Inflammatory macrophage (primary cell): ENCODE results near the gene LMO2.

Source experiments
- DNase-seq, 2 donors: peaks; one replicate each; pipeline ENCODE4 v3.0.0-alpha.2; 2020 to 2022

The LMO2 gene

DNA sequence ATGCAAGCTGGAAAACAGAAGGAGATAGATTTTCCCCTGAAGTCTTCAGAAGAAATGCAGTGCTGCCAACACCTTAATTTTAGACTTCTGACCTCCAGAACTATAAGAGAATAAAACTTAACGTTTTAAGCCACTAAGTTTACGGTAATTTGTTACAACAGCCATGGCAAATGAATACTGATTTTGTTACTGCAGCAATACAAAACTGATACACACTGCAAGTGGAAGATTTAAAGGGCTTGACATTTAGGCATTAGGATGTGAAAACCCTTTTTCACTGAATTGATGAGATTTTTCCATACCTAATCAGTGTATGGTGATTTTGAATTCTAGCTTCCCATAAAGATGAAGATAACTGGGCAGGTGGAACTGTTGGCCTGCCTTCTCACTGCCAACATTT lies 22.1 kb upstream of the LMO2 start:
- DNase-seq, result no peak

DNA sequence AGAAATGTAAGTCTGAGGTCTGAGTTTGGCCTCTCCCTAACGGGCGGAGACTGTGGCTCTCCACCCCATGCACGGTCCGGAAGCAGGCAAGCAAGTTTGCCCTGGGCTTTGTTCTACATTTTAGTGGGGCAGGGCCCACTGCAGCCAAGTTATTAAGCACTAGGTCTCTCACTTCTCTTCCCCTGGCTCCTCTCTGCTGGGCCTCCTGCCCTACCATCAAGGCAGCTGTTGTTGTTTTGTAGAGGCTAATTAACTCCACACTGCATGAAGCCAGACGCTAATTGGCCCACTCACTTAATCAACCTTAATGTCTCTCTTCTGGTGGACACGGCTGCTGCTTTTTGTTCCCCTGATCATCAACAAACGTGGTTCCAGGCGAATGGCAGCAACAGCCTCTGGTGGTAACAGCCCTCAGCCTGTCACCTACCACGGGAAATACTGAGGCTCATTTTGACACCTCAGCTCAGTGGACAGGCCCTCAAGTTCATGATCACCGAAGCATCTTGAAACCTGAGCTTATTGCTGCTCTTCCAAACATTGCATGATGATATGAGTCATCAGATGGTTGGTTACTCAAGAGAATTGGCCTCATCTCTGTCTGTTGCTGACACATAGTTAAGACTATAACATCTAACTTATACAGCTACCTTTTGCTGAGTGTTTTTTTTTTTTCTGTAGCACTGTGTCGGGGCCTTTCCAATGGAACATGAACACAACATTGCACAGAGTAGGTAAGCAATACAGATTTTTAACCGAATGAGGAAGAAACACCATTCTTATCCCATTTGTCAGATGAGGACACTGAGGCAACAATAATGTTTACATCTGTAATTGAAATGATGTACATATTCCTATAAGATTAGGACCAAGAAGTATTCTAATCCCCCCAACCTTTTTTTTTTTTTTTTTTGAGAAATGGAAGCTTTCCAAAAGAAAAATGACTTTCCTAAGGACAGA lies 20.8 kb upstream of the LMO2 start:
- DNase-seq, result peak; percentile 80 to 89

DNA sequence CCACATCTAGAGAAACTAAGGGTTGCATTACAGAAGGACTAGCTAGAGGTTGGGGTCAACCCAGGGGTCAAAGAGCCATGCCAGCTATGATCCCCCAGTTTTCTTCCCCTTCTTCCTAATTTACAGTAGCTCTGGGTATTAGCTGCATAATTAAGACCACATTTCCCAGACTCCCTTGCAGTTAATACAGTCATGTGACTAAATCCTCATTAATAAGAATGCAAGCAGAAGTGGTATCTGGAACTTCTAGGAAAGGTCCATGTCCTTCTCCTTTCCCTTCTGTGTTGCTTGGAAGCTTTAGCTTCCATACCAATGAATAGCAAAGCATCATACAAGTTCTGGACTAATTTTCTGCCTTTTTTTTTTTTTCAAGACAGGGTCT lies 19.1 kb upstream of the LMO2 start:
- DNase-seq, result no peak

DNA sequence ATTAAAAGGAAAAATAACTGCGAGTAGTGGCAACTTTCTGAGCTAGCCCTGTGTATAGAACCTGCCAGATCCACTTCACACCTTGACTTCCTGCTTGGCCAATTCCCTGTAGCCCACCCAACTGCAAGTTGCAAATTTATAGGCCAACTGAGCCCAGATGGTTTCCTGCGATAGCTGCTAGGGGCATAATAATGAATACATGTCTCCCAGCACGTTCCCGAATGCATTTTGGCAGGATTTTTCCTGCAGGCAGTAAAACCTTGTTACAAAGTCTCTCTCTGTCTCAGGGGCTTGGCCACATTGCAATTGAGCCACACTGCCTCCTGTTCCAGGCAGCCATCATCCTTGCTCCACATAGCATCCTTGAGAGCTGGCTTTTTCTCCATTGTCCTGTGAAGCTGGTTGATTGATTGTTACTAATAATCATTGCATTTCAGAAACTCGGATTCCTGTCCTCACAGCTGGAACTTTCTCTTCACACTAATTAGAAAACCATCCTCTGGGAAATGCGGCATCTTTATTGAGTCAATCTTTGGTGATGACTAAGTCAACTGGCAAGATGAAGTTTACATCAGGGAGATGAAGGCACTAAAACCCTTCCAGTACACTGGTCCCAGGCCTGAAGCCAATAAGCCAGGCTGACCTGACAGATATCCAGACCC lies 18.6 kb upstream of the LMO2 start:
- no peak for DNase-seq

DNA sequence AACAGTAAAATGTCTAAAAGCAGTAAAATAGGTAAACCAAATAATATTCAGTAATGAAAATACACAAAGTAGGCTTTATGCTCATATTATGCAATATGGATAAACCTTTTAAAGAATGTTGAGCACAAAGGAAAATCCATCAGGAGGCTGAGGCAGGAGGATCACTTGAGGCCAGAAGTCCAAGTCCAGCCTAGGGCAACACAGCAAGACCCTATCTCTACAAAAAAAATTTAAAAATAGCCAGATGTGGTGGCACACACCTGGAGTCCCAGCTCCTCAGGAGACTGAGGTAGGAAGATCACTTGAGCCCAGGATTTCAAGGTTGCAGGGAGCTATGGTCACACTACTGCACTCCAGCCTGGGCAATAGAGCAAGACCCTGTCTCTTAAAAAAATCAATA lies 17.7 kb upstream of the LMO2 start:
- no peak for DNase-seq

DNA sequence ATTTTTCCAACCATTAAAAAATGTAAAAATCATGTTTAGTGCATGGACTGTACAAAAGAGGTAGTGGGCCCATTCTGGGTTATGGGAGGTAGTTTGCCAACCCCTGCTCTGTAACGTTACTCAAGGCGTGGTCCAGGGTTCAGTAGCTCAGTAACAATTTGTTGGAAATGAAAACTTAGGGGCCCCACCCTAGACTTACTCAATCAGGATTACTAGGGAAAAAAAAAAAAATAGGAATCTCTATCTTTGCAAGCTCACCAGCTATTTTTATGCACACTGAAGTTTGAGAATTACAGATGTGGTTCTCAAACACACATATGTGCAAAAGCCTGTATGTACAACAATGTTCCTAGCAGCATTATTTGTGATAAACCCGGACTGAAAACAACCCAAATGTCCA lies 17.3 kb upstream of the LMO2 start:
- DNase-seq, result no peak

DNA sequence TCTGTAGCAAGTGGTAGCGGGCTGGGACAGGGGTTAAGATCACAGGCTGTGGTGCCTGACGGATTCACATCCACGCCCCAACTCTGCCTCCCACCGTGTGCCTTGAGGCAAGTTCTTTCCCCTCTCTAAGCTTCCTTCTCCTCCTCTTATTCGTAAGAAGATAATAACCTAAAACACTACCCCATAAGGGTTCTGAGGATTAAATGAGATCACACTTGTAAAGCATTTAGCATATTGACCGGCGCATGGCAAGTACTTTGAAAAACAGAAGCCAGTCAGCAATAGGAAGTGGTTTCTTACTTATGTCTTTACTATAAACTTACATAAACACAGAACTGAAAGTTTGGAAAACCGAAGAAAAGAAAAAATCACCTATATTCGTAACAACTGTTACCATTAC lies 15.5 kb upstream of the LMO2 start:
- DNase-seq, result peak; percentile 49 to 57

DNA sequence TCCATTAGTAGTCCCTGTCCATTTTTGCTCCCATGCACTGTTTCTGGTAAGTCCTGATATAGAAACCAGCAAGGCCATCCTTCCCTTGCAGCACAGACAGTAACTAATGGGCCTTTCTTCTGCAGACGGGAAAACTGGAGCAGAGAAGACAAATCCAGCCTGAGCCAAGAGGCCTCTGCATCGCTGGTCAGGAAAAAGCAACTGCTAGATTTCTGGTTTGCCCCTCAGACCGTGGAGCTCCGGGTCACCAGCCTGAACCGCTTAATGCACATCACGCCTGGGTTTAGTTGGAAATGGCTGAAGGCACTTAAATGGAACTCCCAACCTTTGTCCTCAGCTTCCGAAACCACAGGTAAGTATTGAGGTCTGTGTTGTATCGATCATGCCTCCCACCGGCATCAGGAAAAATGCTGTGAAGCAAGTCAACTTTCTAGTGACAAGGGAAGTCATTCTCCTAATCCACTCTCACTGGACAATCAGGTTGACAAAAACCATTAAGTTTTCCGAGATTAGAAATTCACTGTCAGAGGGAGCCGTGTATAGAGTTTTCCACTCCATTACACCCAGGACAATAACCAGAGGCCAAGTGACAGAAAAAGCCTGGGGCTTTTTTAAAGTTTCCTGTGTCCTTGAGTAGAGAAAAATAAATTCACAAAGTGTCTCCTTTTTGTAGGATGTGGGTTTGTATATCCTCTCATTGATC lies 14.8 kb upstream of the LMO2 start:
- DNase-seq, result no peak

DNA sequence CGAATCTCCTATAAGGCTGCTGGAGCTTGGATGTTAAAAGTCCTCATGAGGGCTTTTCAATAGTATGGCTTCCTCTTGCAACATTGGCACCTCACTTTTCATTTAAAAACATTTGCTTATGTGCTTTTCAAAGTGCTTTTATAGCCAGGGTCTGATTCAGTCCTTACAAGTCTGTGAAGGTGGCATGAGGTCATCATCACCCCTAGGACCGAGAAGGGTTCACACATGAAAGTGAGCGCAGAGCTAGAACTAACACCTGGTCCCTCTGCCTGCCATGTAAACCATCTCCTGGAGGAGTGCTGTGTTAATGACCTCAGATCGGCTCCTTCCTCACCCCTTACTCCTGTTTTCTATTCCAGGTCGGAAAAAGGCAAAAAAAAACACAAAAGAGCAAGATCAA lies 12.2 kb upstream of the LMO2 start:
- DNase-seq, result no peak

DNA sequence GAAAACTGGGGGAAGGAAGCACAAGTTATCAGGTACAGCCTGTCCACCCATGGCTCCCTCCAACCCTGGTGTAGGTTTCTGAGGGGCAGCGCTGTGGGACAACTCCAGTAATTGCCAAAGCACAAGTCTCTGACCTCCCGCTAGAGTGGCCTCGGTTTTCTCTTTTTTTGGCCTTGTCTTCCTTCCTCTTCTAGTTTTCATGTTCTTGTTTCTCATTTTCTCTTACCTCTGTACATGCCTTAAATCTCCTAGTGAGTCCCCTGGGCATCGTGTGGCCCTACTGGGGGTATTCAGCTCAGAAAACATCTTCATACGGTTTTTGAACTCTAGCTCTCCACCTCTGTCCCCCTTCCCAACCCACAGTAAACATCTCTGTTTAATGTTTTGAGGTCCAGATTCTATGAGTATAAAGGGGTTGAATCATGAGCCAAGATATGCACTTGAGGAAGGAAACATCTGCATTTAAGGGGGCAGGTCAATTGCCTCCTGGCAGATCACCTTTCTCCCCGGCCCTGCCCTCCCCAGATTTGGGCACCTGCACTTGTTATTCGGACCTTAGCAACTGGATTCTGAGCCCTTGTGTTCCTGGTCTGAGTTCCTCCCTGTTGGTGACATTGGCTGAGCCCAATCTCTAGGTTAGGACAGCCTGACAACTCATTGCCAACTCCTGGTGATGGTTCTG lies 8.4 kb upstream of the LMO2 start:
- DNase-seq, result no peak

DNA sequence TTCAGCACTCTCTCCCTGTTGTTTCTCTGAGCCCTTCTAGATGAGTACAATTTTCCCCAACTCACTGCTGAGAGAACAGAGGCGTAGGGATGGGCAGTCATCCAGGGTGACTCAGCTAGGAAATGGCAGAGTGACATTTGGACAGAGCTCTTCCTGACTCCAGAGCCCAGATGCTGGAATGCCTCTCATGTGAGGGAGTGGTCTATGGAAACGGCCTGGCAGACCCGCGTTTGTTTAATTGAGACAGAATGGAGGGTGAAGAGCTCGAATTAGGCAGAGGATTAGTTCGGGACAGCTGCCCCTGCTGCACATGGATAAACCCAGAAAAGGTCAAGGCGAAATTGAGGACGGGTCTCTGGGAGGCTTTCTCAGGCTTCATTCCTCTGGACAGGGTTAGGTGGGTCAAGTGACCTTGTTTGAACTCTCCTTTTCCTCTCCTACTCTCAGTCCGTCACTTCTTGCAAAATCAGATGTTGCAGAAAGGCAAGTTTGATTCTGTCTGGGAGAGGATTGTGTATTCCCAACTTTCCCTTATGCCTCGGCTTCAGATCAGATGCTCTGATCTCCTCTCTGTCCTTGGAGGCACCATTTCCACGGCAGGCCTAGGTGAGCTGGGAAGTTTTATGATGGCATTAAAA lies 7.6 kb upstream of the LMO2 start:
- DNase-seq, result peak; percentile 19 to 48

DNA sequence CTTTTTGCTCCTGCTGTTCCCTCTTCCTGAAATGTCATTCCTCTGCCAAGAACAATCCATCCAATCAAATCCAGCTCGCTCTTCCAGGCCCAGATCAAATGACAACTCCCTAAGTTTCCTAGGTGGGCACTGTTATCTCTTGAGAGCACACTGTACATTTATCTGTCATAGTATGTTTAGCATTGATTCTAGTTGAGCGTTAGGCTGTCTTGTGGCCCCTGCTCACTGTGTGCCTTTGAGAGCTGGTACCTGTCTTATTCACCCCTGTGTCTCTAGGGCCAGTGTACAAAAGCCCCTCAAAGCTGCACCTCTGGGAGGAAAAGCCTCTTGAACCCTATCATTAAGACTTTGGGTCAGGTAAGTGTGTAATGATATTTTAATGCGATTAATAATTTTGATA lies 7.1 kb upstream of the LMO2 start:
- no peak for DNase-seq

DNA sequence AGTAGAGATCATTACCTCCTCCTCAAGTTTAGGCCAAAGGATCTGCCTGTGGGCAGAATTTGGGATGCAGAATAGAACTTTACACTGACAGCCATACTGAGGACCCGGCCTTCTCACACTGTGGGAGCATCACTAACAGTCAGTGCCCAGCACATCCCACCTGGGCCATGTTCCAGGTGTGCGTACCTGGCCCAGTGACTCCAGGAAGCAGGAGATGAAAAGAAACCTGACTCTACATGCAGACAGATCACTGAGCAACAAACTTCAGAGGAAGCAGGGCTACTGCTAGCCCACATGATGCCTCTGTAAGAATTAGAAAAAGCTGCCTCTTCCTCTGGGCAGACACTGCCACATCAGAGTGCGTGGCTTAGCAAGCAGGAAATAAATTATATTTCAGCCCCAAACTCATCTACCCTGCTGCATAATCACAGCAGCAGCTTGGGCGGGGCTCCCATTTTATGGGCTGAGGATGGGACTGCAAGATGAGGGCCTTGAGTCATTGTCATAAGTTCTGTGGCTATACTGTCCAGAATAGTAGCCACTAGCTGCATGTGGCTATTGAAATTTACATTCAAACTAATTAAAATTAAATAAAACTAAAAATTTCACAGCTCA lies 6.0 kb upstream of the LMO2 start:
- DNase-seq, result peak; percentile 71 to 75

DNA sequence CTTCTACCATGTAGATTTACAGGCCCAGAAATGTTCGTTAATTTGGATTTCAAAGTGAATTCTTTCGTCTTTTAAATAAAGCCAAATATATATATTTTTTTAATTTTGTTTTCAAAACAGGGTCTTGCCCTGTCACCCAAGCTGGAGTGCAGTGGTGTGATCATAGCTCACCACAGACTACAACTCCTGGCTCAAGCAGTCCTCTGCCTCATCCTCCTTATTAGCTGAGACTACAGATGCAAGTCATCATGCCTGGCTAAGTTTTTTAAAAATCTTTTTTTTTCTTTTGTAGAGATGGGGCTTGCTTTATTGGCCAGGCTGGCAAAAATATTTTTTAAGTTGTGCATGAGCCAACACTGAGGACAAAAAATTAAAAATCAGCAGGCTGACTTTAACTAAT lies 5.0 kb upstream of the LMO2 start:
- DNase-seq, result no peak

DNA sequence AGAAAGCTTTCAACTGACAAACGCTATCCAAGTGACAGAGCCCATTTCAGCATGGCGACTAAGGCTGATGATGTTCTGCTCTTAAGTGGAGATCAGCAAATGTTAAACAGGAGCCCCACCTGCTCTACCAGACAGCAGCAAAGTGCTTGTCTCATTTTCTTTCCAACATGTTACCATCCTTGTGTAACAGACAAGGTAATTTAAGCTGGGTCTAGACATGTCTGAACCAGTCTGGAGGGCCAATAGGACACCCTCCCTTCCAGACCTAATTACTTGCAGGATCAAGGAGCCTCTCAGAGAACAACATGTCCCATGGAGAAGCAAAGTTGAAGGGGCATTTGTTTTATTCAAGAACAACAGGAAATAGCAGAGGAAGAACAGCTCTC lies 3.9 kb upstream of the LMO2 start:
- no peak for DNase-seq

DNA sequence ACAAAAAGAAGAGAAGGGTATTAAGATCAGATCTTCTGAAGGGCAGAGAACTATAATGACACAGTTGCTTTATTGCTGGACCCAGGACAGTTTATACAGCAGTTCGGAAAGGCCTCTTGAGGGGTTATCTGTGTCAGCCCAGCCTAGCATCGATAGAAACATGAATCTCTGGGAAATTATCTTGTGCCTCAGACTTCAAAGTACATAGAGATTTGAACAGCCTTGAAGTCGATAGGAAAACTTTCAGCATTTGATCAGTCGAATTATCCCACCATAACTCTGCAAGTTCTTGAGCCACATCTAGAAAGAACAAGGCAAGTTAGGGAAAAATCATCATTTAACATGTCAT lies 2.5 kb upstream of the LMO2 start:
- no peak for DNase-seq

DNA sequence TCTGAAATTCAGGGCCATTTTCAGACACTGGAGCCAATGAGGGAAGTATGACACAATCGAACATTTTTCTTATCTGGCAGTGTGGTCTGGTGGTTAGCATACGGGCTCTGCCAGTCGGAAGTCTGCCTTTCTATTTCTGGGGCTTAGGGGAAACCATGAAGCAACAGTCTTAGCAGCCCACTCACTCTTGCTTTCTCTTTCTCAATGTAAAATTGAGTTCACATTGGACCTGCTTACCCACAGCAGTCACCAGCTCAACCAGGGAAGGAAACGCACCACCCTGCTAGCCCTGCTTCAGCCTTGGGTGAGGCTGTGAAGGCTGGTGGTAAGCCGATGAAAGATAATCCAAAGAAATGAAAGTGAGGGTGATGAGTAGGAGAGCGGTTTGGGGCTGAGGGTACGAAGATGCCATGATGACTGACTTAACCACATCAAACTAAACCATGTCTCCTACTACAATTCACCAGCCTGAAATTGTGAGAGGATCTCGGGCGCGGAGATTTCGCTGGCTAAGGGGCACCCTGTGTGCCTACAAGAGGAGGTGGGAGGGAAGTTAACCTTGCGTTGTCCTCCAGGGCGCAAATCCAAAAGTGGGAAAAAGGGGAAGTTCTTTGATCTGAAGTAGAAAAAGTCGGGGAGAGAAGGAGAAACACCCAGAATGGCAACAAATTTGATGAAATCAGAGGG lies 2.0 kb upstream of the LMO2 start:
- peak; percentile 96 to 97 for DNase-seq

DNA sequence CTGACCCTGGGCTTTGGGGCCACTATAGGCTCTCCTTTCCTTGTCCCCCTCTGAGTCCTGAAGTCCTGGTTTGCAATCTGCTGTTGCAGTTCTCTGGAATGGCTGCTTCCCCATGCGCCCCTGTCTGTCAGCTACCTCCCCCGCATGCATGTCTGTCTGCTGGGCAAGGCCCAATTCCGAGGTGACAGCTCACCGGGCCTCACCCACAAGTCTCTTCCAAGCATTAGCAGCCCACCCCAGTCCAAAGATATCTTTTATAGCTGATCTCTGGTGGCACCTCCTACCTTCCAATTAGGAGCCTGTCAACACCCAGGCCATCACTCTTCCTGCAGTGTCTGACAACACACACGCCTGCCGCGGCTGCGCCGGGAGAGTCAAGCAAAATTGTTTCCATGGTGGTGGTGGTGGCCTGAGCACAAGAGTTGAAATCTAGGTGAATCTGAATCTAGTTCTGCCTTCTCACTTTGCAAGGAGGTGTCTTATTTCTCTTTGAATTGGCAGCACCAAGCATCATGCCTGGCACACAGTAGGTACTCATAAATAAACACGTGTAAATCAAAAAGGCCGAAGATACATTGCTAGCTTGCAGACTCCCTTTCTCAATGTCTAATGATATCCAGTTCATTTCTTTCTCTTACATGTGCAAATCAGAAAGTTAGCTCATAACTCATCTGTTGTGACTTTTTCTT lies 1.2 kb upstream of the LMO2 start:
- peak; percentile 30 to 77 for DNase-seq

DNA sequence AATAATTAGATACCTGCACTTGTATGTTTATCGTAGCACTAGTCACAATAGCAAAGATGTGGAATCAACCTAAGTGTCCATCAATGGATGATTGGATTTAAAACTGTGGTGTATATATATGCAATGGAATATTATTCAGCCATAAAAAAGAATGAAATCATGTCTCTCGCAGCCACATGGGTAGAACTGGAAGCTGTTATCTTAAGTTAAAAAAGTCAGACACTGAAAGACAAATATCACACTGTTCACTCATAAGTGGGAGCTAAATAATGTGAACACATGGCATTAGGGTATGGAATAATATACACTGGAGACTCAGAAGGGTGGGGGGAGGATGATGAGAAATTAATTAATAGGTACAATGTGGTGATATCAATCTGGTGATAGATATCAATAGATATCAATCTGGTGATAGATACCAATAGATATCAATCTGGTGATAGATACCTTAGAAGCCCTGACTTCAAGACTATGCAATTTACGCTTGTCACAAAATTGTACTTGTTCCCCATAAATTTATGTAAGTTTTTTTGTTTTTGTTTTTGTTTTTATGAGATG lies 2.0 kb downstream of the LMO2 start:
- no peak for DNase-seq

DNA sequence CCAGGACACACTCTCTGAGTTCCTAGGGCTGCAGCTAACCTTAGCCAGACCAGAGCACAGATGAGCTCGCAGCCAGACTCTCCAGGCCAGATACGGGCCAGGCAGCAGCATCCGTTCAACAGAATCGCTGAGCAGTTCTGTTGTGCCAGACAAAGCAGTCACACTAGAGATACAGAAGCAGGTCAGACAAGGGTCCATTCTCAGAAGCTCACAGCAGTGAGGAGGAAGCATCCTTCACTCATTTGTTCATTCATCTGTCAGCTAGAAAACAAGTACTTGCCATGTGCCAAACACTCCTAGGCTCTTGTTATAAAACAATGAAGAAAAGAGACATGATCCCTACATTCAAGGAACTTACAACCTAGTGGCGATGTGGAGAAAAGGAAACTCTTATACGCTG lies 2.6 kb downstream of the LMO2 start:
- DNase-seq, result no peak

DNA sequence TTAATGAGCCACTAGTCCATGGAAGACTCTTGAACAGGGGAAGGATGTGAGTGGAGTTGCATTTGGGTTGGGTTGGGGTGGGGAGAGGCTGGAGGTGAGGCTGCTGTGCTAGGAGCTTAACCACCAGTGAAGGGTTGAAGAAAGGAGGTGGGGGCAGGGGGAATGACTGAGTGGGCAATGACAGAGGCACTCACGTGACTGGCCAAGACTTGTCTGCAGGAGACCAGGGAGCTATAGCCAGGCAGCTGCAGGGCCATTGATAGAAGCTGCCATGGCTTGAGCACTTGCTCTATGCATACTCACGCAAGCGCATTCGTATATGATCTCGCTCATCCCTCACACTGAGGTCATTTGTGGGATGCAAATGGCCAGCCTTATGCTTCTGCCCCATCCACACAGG lies 4.0 kb downstream of the LMO2 start:
- no peak for DNase-seq
